Measurements from ENCODE around the gene TOB2.

- no peak for TF ChIP-seq ZNF274 (IDR thresholded peaks at IDR 0.05; ENCODE audit: low read depth, low read length)
- no peak for TF ChIP-seq YY1 (IDR thresholded peaks at IDR 0.05; ENCODE audit: insufficient read depth, insufficient read length)
- no peak for TF ChIP-seq SUZ12 (IDR thresholded peaks at IDR 0.05; ENCODE audit: extremely low read depth, insufficient read depth, insufficient read length)
These were observed 15.3 kb upstream of the TOB2 start for GRCh38 chr22:41461901-41462300.

All from NT2/D1 (cell line).